Measurements from ENCODE around the gene TFEB. TPM values are rescaled to one million over a fixed set of nuclear protein-coding genes. Genes with fewer than 3 reads are reported as not detected.

Gene TFEB
- total and polyA plus RNA-seq, 2 of the 8 experiments (the other 6 are each of a cell fraction or from before 2014, with no cell fraction given) = 2.3 to 6.7 TPM

DNA sequence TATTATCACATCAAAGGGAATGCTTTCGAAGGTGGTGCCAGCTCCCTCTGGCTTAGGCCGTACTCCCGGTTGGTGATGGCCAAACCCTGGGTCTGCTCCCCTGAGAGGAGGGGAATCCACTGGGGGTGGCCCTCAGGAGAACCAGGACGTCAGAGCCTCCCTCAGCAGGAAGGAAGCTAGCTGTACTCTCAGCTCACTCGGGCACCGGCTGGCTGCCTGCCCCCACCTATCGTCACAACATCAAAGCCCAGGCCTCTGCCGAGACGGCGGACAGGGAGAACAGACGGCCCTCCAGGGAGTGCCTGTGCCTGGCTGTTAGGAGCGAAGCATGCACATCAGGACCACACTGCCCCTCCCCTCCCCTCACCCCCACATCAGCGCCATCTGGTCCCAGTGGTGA is 20.9 kb upstream of the TFEB start:
- no peaks in the 10 kb centered on the region for H3K36me3 ChIP-seq (ENCODE audit: control insufficient read depth in 2 of 4, insufficient read depth in 4 of 4, low read length in 3 of 4)
- peaks cover 0 to 3% (median 0%) of the 10 kb centered on the region in 4 experiments; a peak in 2 of 7 replicates for H3K4me1 ChIP-seq (replicated peaks in 1 of 4; ENCODE audit: control insufficient read depth in 3 of 4, insufficient read depth in 4 of 4, low read length in 3 of 4)
- no peak overlapping the region; the same call in 1 of the 2 replicates for H3K18ac ChIP-seq (ENCODE audit: extremely low read depth, low read length)
- no peak overlapping the region for H3K27ac ChIP-seq (ENCODE audit: low read depth, low read length)
- 80% methylated on average over 11 of the region's 13 CpGs; no CpG with 5 or more reads in 1 of the 2 experiments for WGBS, 2 experiments (ENCODE audit: extremely low coverage in 1 of 2, insufficient coverage in 1 of 2, insufficient read length in 1 of 2, insufficient replicate concordance in 2 of 2, low coverage in 1 of 2, low lambda C conversion rate in 2 of 2, missing lambda C conversion rate in 1 of 2)
- FAIRE-seq (no peak), DNase-seq (ENCODE audit: low read depth in 1 of 2, low spot score in 2 of 2) (no peak)
- H3K27me3 ChIP-seq (replicated peaks in 1 of 4; ENCODE audit: control insufficient read depth in 3 of 4, extremely low read depth in 1 of 4, insufficient read depth in 3 of 4, low read length in 3 of 4) = no peaks in the 10 kb centered on the region; a peak in 1 of 7 replicates
- no peak overlapping the region for H3K14ac ChIP-seq (ENCODE audit: insufficient read length)
- no peak overlapping the region for H2BK12ac ChIP-seq (ENCODE audit: low read depth, low read length)
- H2AFZ ChIP-seq (ENCODE audit: low read length) = no peak overlapping the region
- H3K79me2 ChIP-seq (ENCODE audit: control insufficient read depth in 1 of 2, insufficient read depth in 2 of 2, low read length in 2 of 2) = no peaks in the 10 kb centered on the region
- no peak overlapping the region for H3K56ac ChIP-seq (replicated peaks; ENCODE audit: insufficient read length, low read depth, low read length)
- H3K4me3 ChIP-seq (ENCODE audit: extremely low read depth in 1 of 4, insufficient read depth in 2 of 4, low read depth in 3 of 4, low read length in 4 of 4) = no peak overlapping the region
- H3K4ac ChIP-seq (replicated peaks; ENCODE audit: insufficient read length, low read depth, low read length) = no peak overlapping the region
- no peak overlapping the region for H3K4me2 ChIP-seq (ENCODE audit: insufficient read depth in 1 of 2, low read depth in 2 of 2, low read length in 2 of 2)
- no peak overlapping the region for H3K9ac ChIP-seq (replicated peaks in 1 of 4; ENCODE audit: extremely low read depth in 1 of 4, low read depth in 3 of 4, low read length in 3 of 4)
- H2AK5ac ChIP-seq (ENCODE audit: low read depth, low read length) = no peak overlapping the region
- POLR2A ChIA-PET (ENCODE audit: partially characterized antibody) = interaction anchor here (0.6 kb wide), 1 partner anchor 346 kb away, joined by 3 read pairs; no protein-coding TSS in a partner anchor
- CTCF ChIA-PET (ENCODE audit: partially characterized antibody) = interaction anchor here (1.0 to 2.0 kb wide), 4 partner anchors 9 to 50 kb away, joined by 3 to 5 read pairs (median 4); partner anchors contain the start of gene PGC
- no peak overlapping the region for H2BK15ac ChIP-seq (ENCODE audit: low read length)
- no peak overlapping the region for H2BK5ac ChIP-seq (ENCODE audit: low read depth, low read length)
- no peaks in the 10 kb centered on the region for H4K20me1 ChIP-seq (replicated peaks in 1 of 2; ENCODE audit: control insufficient read depth in 1 of 2, insufficient read depth in 2 of 2, low read length in 2 of 2)
- H2BK20ac ChIP-seq (ENCODE audit: low read length) = no peak overlapping the region
- H2BK120ac ChIP-seq (replicated peaks; ENCODE audit: low read depth, low read length) = no peak overlapping the region
- no peak overlapping the region for H4K91ac ChIP-seq (replicated peaks; ENCODE audit: insufficient read length, low read length)
- no peak overlapping the region for H4K5ac ChIP-seq (ENCODE audit: insufficient read length, low read depth, low read length)
- no peaks in the 10 kb centered on the region for H3K79me1 ChIP-seq (ENCODE audit: low read depth, low read length)
- H3K23ac ChIP-seq (ENCODE audit: insufficient read length) = no peak overlapping the region
- H3K9me3 ChIP-seq (ENCODE audit: insufficient read depth in 2 of 2, low read depth in 1 of 2, low read length in 1 of 2) = no peaks in the 10 kb centered on the region
- H4K8ac ChIP-seq (ENCODE audit: extremely low read depth, insufficient read depth, low read length) = no peak overlapping the region
- H3K23me2 ChIP-seq (ENCODE audit: low read depth, low read length) = no peaks in the 10 kb centered on the region
- TF ChIP-seq CTBP2 (IDR thresholded peaks at IDR 0.05; ENCODE audit: borderline replicate concordance, insufficient read depth, insufficient read length, low read length) (no peak), SIRT6 (IDR thresholded peaks at IDR 0.05; ENCODE audit: low read length) (no peak), GTF2F1 (IDR thresholded peaks at IDR 0.05; ENCODE audit: borderline replicate concordance, low read depth, low read length) (no peak), TEAD4 (IDR thresholded peaks at IDR 0.05; ENCODE audit: low read depth, low read length) (no peak), SRF (IDR thresholded peaks at IDR 0.05; ENCODE audit: low read depth, low read length) (no peak), CTCF (IDR thresholded peaks at IDR 0.05; ENCODE audit: control extremely low read depth in 1 of 3, insufficient read depth in 1 of 3, low read depth in 1 of 3, low read length in 3 of 3) (no peak), POU5F1 (IDR thresholded peaks at IDR 0.05; ENCODE audit: low read depth, low read length) (no peak), CREB1 (IDR thresholded peaks at IDR 0.05) (no peak), KDM5A (IDR thresholded peaks at IDR 0.05; ENCODE audit: low read length) (no peak), JUND (IDR thresholded peaks at IDR 0.05; ENCODE audit: low read length) (no peak), ZNF274 (IDR thresholded peaks at IDR 0.05; ENCODE audit: borderline replicate concordance, extremely low read depth, low read length) (no peak), SP1 (IDR thresholded peaks at IDR 0.05; ENCODE audit: low read depth, low read length) (no peak), TAF1 (IDR thresholded peaks at IDR 0.05; ENCODE audit: low read depth, low read length) (no peak)
